HEK293 (cell line): Measurements from ENCODE around the gene VEZT.

Experiments used
- GFI1B ChIP-seq: fragments of 450-650 bp; formaldehyde crosslinking; IDR thresholded peaks from 2 replicates; pipeline ENCODE4 v1.5.1; 2016; ENCODE audit warnings: missing biosample characterization, missing genetic modification characterization
- GLIS2 ChIP-seq: fragments of 450-650 bp; formaldehyde crosslinking; IDR thresholded peaks from 2 replicates; pipeline ENCODE4 v1.5.1; 2016; ENCODE audit warnings: missing biosample characterization, missing genetic modification characterization
- IKZF3 ChIP-seq: fragments of 450-650 bp; IDR thresholded peaks from 2 replicates; pipeline ENCODE4 v1.5.0; 2018; ENCODE audit warnings: missing biosample characterization, mild to moderate bottlenecking, missing genetic modification characterization, moderate library complexity
- KLF9 ChIP-seq: fragments of 450-650 bp; formaldehyde crosslinking; IDR thresholded peaks from 2 replicates; pipeline ENCODE4 v1.5.1; 2016; ENCODE audit warnings: missing biosample characterization, missing genetic modification characterization, low read depth
- MEIS1 ChIP-seq: sonication (generic); formaldehyde crosslinking; IDR thresholded peaks from 2 replicates; pipeline ENCODE4 v1.8.1; 2022; ENCODE audit warnings: missing genetic modification reagents, mild to moderate bottlenecking, borderline replicate concordance
- PRDM1 ChIP-seq: fragments of 450-650 bp; formaldehyde crosslinking; IDR thresholded peaks from 2 replicates; pipeline ENCODE4; 2016; ENCODE audit warnings: missing biosample characterization, missing genetic modification characterization
- PRDM2 ChIP-seq: fragments of 450-650 bp; formaldehyde crosslinking; IDR thresholded peaks from 2 replicates; pipeline ENCODE4 v1.5.1; 2016; ENCODE audit warnings: missing biosample characterization, missing genetic modification characterization, borderline replicate concordance
- SCRT2 ChIP-seq: fragments of 450-650 bp; formaldehyde crosslinking; IDR thresholded peaks from 2 replicates; pipeline ENCODE4 v1.5.1; 2016; ENCODE audit warnings: missing biosample characterization, missing genetic modification characterization
- SETDB1 ChIP-seq: IDR thresholded peaks from one replicate; pipeline ENCODE4 v1.6.1; 2017; ENCODE audit warnings: mild to moderate bottlenecking, low read length, moderate library complexity, mixed read lengths; ENCODE audit not compliant: insufficient read length
- YY2 ChIP-seq: fragments of 450-650 bp; formaldehyde crosslinking; IDR thresholded peaks from 2 replicates; pipeline ENCODE4 v1.5.1; 2016; ENCODE audit warnings: missing biosample characterization, missing genetic modification characterization
- ZBTB17 ChIP-seq: fragments of 450-650 bp; formaldehyde crosslinking; IDR thresholded peaks from 2 replicates; pipeline ENCODE4 v1.5.1; 2016; ENCODE audit warnings: missing biosample characterization, missing genetic modification characterization
- ZNF10 ChIP-seq: fragments of 450-650 bp; formaldehyde crosslinking; IDR thresholded peaks from 2 replicates; pipeline ENCODE4 v1.5.1; 2017; ENCODE audit warnings: missing biosample characterization, missing genetic modification characterization
- ZNF140 ChIP-seq: fragments of 450-650 bp; formaldehyde crosslinking; IDR thresholded peaks from 2 replicates; pipeline ENCODE4 v1.5.1; 2016; ENCODE audit warnings: missing biosample characterization, missing genetic modification characterization
- ZNF19 ChIP-seq: fragments of 450-650 bp; formaldehyde crosslinking; IDR thresholded peaks from 2 replicates; pipeline ENCODE4; 2016; ENCODE audit warnings: missing biosample characterization, missing genetic modification characterization, low read depth
- ZNF202 ChIP-seq: fragments of 450-650 bp; formaldehyde crosslinking; IDR thresholded peaks from 2 replicates; pipeline ENCODE4 v1.5.1; 2016; ENCODE audit warnings: missing biosample characterization, missing genetic modification characterization, borderline replicate concordance
- ZNF221 ChIP-seq: fragments of 450-650 bp; formaldehyde crosslinking; IDR thresholded peaks from 2 replicates; pipeline ENCODE4 v1.5.1; 2017; ENCODE audit warnings: missing biosample characterization, missing genetic modification characterization, borderline replicate concordance
- ZNF248 ChIP-seq: fragments of 450-650 bp; formaldehyde crosslinking; IDR thresholded peaks from 2 replicates; pipeline ENCODE4 v1.5.1; 2017; ENCODE audit warnings: missing biosample characterization, missing genetic modification characterization
- ZNF266 ChIP-seq: fragments of 450-650 bp; formaldehyde crosslinking; IDR thresholded peaks from 2 replicates; pipeline ENCODE4 v1.5.1; 2016; ENCODE audit warnings: missing biosample characterization, missing genetic modification characterization, low read depth
- ZNF350 ChIP-seq: fragments of 450-650 bp; formaldehyde crosslinking; IDR thresholded peaks from 2 replicates; pipeline ENCODE4 v1.5.0; 2017; ENCODE audit warnings: missing biosample characterization, mild to moderate bottlenecking, missing genetic modification characterization
- ZNF423 ChIP-seq: fragments of 450-650 bp; formaldehyde crosslinking; IDR thresholded peaks from 2 replicates; pipeline ENCODE4 v1.5.1; 2016; ENCODE audit warnings: missing biosample characterization, missing genetic modification characterization
- ZNF558 ChIP-seq: fragments of 450-650 bp; formaldehyde crosslinking; IDR thresholded peaks from 2 replicates; pipeline ENCODE4 v1.5.1; 2016; ENCODE audit warnings: missing biosample characterization, missing genetic modification characterization
- ZNF585B ChIP-seq: fragments of 450-650 bp; formaldehyde crosslinking; IDR thresholded peaks from 2 replicates; pipeline ENCODE4 v1.5.1; 2016; ENCODE audit warnings: missing biosample characterization, missing genetic modification characterization
- ZNF600 ChIP-seq: fragments of 450-650 bp; formaldehyde crosslinking; IDR thresholded peaks from 2 replicates; pipeline ENCODE4 v1.5.1; 2016; ENCODE audit warnings: missing biosample characterization, missing genetic modification characterization
- ZNF658 ChIP-seq: fragments of 450-650 bp; formaldehyde crosslinking; IDR thresholded peaks from 2 replicates; pipeline ENCODE4; 2016; ENCODE audit warnings: missing biosample characterization, missing genetic modification characterization
- ZNF837 ChIP-seq: fragments of 450-650 bp; formaldehyde crosslinking; IDR thresholded peaks from 2 replicates; pipeline ENCODE4 v1.5.1; 2016; ENCODE audit warnings: missing biosample characterization, missing genetic modification characterization
- TF ChIP-seq, protein P1 (sequence below): fragments of 450-650 bp; formaldehyde crosslinking; IDR thresholded peaks from 2 replicates; pipeline ENCODE4 v1.5.1; 2017; ENCODE audit warnings: missing biosample characterization, missing genetic modification characterization
- TF ChIP-seq, protein P2 (sequence below): fragments of 450-650 bp; formaldehyde crosslinking; IDR thresholded peaks from 2 replicates; pipeline ENCODE4 v1.5.1; 2016; ENCODE audit warnings: missing biosample characterization, missing genetic modification characterization
- TF ChIP-seq, protein P3 (sequence below): fragments of 450-650 bp; formaldehyde crosslinking; IDR thresholded peaks from 2 replicates; pipeline ENCODE4 v1.5.1; 2016; ENCODE audit warnings: missing biosample characterization, missing genetic modification characterization

VEZT gene

GRCh38 chr12:95216711-95217376, 763 bp upstream of the VEZT start (continued):
- TF ChIP-seq PRDM2 (tag by site-specific recombination) (no peak), ZNF423 (tag by site-specific recombination) (peak; percentile 32; the same call in 1 of the 2 replicates), ZNF19 (no peak), SETDB1 (no peak), ZNF202 (tag by site-specific recombination) (no peak), ZNF558 (no peak), ZNF10 (peak; percentile 33; the same call in 1 of the 2 replicates), ZBTB17 (tag by site-specific recombination) (peak; percentile 77), ZNF248 (tag by site-specific recombination) (no peak), ZNF600 (tag by site-specific recombination) (peak; percentile 59; the same call in 1 of the 2 replicates), ZNF837 (no peak), ZNF350 (tag by site-specific recombination) (no peak), YY2 (tag by site-specific recombination) (no peak), ZNF140 (tag by site-specific recombination) (no peak), GLIS2 (tag by site-specific recombination) (peak; percentile 51; the same call in 1 of the 2 replicates), GFI1B (tag by site-specific recombination) (no peak), IKZF3 (peak; percentile 72), PRDM1 (tag by site-specific recombination) (peak; percentile 88), ZNF658 (tag by site-specific recombination) (no peak), KLF9 (no peak), MEIS1 (CRISPR knock-in tag) (peak; percentile 16; the same call in 1 of the 2 replicates), SCRT2 (tag by site-specific recombination) (0 out of 2 replicates have a peak, but pooled peaks have one; percentile 13), ZNF266 (tag by site-specific recombination) (no peak), ZNF221 (tag by site-specific recombination) (no peak), ZNF585B (tag by site-specific recombination) (no peak)
- TF ChIP-seq, protein P1, sequence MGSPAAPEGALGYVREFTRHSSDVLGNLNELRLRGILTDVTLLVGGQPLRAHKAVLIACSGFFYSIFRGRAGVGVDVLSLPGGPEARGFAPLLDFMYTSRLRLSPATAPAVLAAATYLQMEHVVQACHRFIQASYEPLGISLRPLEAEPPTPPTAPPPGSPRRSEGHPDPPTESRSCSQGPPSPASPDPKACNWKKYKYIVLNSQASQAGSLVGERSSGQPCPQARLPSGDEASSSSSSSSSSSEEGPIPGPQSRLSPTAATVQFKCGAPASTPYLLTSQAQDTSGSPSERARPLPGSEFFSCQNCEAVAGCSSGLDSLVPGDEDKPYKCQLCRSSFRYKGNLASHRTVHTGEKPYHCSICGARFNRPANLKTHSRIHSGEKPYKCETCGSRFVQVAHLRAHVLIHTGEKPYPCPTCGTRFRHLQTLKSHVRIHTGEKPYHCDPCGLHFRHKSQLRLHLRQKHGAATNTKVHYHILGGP (tag by site-specific recombination): no peak
- TF ChIP-seq, protein P2, sequence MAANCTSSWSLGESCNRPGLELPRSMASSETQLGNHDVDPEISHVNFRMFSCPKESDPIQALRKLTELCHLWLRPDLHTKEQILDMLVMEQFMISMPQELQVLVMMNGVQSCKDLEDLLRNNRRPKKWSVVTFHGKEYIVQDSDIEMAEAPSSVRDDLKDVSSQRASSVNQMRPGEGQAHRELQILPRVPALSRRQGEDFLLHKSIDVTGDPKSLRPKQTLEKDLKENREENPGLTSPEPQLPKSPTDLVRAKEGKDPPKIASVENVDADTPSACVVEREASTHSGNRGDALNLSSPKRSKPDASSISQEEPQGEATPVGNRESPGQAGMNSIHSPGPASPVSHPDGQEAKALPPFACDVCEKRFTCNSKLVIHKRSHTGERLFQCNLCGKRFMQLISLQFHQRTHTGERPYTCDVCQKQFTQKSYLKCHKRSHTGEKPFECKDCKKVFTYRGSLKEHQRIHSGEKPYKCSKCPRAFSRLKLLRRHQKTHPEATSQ: 0 out of 2 replicates have a peak, but pooled peaks have one; percentile 36
- TF ChIP-seq, protein P3, sequence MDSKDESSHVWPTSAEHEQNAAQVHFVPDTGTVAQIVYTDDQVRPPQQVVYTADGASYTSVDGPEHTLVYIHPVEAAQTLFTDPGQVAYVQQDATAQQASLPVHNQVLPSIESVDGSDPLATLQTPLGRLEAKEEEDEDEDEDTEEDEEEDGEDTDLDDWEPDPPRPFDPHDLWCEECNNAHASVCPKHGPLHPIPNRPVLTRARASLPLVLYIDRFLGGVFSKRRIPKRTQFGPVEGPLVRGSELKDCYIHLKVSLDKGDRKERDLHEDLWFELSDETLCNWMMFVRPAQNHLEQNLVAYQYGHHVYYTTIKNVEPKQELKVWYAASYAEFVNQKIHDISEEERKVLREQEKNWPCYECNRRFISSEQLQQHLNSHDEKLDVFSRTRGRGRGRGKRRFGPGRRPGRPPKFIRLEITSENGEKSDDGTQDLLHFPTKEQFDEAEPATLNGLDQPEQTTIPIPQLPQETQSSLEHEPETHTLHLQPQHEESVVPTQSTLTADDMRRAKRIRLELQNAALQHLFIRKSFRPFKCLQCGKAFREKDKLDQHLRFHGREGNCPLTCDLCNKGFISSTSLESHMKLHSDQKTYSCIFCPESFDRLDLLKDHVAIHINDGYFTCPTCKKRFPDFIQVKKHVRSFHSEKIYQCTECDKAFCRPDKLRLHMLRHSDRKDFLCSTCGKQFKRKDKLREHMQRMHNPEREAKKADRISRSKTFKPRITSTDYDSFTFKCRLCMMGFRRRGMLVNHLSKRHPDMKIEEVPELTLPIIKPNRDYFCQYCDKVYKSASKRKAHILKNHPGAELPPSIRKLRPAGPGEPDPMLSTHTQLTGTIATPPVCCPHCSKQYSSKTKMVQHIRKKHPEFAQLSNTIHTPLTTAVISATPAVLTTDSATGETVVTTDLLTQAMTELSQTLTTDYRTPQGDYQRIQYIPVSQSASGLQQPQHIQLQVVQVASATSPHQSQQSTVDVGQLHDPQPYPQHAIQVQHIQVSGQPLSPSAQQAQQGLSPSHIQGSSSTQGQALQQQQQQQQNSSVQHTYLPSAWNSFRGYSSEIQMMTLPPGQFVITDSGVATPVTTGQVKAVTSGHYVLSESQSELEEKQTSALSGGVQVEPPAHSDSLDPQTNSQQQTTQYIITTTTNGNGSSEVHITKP (tag by site-specific recombination): no peak
